GM19351 (cell line): ENCODE results near the gene CFAP126.
"Not testable (repeated sequence)": the region's sequence is repeated elsewhere in the genome, so short reads cannot be mapped to it uniquely, and the experiment has no call there.

Experiments
- ATAC-seq: cut with Tn5 transposase; IDR thresholded peaks from one replicate; pipeline ENCODE4 v1.9.1; 2021; ENCODE audit warnings: mild to moderate bottlenecking, moderate library complexity; ENCODE audit not compliant: unreplicated experiment

The CFAP126 gene

DNA sequence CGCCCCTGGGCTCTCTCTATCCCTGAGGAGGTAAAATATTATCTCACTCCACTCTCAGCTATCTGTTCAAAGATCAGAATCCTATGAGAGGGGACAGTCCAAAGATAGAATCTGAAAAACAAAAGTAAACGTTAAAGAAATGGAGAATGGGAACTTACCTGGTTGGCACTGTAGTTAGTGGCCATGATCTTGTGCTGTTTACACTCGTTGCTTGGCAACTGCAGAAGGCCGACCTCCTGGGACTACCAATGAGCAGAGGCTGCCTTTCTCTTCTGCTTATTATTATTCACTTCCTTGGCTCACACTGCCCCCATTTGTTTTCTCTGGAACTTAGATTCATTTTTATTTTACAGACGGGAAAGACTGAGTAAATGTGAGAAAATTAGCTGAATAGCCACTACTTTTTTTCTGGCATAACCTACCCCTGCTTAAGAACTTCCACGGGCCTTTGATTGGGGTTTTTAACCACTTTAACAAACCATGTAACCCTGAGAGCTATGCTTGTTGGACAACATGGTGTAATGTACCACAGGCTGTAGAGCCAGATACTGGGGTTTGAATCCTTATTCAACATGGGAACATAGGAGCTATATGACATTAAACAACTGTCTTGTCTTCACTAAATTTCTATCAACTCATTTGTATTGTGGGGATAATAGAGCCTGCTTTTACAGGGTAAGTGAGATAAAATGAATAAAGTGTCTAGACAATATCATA lies at the start of gene CFAP126:
Gene CFAP126, minus strand, starts transcription at position 193 of the 717 bp plus-strand sequence. Its CDS starts 8 bp downstream, at position 185.
- ATAC-seq = no peak

DNA sequence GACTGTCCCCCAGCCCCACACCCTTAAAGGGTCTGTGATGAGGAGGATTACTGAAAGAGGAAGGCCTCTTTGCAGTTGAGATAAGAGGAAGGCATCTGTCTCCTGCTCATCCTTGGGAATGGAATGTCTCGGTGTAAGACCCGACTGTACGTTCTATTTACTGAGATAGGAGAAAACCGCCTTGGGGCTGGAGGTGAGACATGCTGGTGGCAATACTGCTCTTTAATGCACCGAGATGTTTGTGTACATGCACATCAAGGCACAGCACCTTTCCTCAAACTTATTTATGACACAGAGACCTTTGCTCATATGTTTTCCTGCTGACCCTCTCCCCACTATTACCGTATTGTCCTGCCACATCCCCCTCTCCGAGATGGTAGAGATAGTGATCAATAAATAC lies 45.4 kb upstream of the CFAP126 start:
- not testable (repeated sequence) for ATAC-seq

GRCh38 chr1:161410636-161410970 lies 42.9 kb upstream of the CFAP126 start:
- ATAC-seq = not testable (repeated sequence)

DNA sequence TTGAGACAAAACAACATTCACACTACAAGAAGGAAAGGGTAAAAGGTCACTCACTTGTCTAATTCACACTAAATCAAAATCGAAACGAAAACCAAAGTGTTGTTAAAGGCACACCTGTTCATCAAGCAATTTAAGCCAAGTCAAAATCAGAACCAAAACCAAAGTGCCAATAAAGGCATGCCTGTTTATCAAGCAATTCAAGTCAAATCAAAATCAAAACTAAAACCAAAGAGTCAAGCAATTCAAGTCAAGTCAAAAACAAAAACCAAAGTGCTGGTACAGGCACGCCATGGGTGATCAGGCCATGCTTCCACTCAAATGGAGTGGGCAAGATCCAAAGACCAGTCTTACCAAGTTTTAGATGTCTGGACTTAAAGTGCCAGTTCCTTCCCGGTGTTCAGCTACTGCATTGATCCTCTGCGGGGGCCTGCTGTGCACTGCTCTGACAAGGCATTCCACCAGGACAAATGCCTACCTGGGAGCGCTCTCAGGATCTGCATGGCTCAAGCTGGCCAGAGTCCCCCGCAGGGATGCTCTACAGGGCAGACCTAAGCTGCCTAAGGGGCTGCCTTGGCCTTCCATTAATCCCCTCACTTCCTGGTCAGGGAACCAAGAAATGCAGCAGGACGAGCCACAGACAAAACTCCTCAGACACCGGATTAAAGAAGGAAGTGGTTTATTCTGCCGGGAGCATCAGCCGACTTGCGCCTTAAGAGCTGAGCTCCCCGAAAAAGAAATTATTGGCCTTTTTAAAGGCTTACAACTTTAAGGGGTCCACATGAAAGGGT lies 42.4 kb upstream of the CFAP126 start:
- not testable (repeated sequence) for ATAC-seq

DNA sequence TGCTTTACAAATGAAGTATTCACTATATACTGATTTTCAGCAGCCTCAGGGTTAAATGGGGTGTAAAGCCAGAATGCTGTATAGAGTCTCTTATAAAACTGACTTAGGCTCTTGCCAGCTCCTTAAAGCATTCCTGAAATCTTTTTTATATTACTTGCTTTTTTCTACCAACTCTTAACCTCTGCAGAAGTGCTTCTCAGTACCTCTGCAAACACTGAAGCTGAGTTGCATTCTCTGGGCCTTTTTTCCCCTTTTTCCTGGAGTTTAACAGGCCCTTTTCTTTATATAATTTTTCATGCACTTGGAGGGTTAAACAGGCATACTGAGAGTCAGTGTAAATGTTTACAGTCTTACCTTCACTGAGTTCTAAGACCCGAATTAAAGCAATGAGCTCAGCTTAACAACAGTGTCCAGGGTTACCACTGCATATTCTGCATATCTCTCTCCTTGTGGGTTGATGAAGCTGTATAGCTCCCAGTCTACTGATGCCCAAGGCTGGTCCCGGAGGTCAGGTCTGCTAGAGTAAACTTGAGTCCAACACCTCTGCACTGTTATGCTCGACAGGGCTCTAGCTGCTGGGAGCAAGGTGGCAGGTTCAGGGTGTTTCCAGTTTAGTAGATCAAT lies 40.9 kb upstream of the CFAP126 start:
- no peak for ATAC-seq

DNA sequence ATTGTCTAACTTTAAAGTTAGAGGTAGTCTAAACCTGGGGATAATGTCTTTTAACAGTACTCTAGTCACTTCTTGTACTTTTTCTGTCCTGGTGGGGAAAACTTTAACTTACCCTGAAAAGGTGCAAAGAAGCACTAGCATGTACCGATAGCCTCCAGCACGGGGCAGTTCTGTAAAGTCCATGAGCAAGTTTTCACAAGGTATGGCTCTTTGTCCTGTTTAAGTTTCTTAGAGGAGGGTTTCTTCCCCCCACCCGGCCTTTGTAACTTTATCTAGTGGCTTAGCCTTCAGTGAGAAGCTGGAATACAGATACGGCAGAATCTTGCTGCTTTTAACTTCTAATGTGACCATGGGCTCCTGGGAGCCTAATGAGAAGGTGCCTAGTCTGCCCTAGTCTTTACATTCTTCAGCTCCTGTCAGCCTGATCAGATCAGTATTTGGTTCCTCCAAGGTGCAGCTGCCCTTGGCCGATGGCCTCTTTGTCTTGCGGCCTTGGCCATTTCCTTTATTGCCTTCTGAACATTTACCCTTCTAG lies 39.8 kb upstream of the CFAP126 start:
- no peak for ATAC-seq

GRCh38 chr1:161406551-161406950 lies 38.9 kb upstream of the CFAP126 start:
- not testable (repeated sequence) for ATAC-seq

GRCh38 chr1:161404051-161404597 lies 36.4 kb upstream of the CFAP126 start:
- ATAC-seq = no peak

- no peak for ATAC-seq
These were observed 34.8 kb upstream of the CFAP126 start for GRCh38 chr1:161402446-161402845.

DNA sequence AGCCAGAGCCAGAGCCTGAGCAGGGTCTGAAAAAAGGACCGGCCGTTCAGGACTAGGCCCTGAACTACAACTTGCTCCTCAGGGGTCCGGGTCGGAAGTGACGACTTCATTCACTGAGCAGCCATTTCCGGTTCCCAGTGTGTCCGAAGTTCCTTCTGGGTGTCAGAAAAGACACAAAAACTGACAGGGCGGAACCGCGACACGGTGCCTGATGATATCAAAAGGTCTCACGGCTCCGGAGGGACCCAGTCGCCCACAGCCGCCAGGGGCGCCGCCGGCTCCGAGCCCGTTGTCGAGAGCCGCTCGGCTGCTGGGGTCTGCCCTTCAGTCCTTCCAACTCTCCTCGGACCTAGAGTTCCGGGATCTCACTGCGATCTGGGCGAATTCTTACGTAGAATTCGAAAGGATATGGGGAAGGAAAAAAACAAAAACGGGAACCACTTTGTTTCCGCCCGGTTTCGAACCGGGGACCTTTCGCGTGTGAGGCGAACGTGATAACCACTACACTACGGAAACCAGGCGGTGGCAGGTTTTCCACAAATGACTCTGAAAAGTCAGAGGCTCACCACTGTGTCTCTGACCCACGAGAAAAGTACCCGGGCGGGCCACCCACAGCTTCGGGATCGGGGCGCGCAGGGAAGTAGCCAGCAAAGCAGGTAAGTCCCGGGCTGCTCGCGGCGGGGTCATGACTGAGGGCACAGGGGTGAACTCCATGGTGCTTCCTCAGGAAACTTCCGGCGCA lies 31.8 kb upstream of the CFAP126 start:
- ATAC-seq = peak; percentile 80

GRCh38 chr1:161398900-161399256 lies 31.2 kb upstream of the CFAP126 start:
- peak; percentile 4 for ATAC-seq

DNA sequence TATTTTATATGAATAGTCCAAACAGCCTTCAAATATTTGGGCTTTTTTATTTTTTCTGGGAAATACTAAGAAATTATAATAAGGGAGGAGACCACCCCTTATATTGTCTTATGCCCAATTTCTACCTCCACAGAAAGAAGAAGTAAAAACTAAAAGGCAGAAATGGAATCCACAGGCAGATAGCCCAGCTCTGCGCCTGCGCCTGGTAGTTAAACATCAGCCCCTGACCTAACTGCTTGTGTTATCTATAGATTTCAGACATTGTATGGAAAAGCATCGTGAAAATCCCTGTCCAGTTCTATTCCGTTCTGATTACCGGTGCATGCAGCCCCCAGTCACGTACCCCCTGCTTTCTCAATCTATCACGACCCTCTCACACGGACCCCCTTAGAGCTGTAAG lies 29.4 kb upstream of the CFAP126 start:
- ATAC-seq = not testable (repeated sequence)

GRCh38 chr1:161393151-161393550 lies 25.5 kb upstream of the CFAP126 start:
- no peak for ATAC-seq

DNA sequence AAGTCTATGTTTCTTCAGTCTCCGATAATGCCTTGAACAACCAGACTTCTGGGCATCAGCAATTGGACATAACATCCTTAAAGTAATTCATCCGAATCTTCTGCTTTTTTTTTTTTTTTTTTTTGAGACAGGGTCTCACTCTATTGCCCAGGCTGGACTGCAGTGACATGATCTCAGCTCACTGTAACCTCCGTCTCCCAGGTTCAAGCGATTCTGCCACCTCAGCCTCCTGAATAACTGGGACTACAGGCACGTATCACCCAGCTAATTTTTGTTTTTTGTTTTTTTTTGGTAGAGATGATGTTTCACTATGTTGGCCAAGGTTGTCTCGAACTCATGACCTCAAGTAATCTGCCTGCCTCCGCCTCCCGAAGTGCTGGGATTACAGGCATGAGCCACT lies 23.9 kb upstream of the CFAP126 start:
- no peak for ATAC-seq

GRCh38 chr1:161391136-161391535 lies 23.5 kb upstream of the CFAP126 start:
- not testable (repeated sequence) for ATAC-seq

DNA sequence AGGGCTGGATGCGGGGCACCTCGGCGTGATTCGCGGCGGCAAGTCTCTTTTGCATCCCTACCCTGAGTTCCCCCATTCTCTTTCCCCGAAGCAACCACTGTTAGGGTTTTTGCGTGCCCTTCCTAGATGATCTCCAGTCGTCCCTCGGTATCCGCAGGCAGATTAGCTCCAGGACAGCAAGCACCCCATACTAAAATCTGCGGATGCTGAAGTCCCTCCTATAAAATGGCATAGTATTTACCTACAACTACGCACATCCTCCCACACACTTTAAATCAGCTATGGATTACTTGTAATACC lies 22.8 kb upstream of the CFAP126 start:
- peak; percentile 12 for ATAC-seq

GRCh38 chr1:161389691-161390558 lies 22.2 kb upstream of the CFAP126 start:
- peak; percentile 80 for ATAC-seq

GRCh38 chr1:161389158-161389557 lies 21.5 kb upstream of the CFAP126 start:
- not testable (repeated sequence) for ATAC-seq

DNA sequence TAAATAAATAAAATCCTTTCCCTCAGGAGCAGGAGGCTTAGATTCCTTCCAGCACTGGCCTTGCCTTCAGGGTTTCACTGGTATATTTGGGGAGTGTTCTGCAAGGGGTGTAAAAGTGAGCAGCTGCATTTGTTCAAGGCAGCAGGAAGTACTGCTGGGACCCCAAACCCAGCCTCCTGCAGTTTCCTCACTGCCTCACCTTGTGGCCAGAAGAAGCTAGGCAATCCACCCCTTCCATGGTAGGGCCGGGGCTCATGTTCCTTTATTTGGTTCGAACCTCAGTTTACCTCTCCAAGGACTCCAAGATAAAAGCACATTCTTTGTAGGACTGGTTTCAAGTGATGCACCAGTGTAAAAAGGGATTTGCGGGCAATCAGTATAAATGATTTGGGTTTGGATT lies 21.0 kb upstream of the CFAP126 start:
- no peak for ATAC-seq
